Neutrophil (primary cell): ENCODE results near the gene MRPS31.
"Not testable (repeated sequence)": the region's sequence is repeated elsewhere in the genome, so short reads cannot be mapped to it uniquely, and the experiment has no call there.

Experiments used
- H3K27ac ChIP-seq: fragments of 200-600 bp; sonication (generic); 2 replicates; pipeline ENCODE4 v1.5.1; 2016; ENCODE audit warnings: mild to moderate bottlenecking, moderate library complexity
- H3K27me3 ChIP-seq: fragments of 200-600 bp; sonication (generic); 2 replicates; pipeline ENCODE4 v1.6.0; 2016; ENCODE audit warnings: mild to moderate bottlenecking
- H3K36me3 ChIP-seq: fragments of 200-600 bp; sonication (generic); 2 replicates; pipeline ENCODE4 v1.5.1; 2017
- H3K4me1 ChIP-seq, 2 experiments: fragments of 200-600 bp in 1 of 2; sonication (generic) in 1 of 2; 1 replicate in 1 of 2; 2 replicates in 1 of 2; pipeline versions ENCODE4 v1.5.1 to v1.6.1; 2013 to 2016; ENCODE audit warnings: low read depth in 1 of 2, low read length in 1 of 2, mild to moderate bottlenecking in 1 of 2, moderate library complexity in 1 of 2; ENCODE audit not compliant: control insufficient read depth in 1 of 2, insufficient read depth in 1 of 2
- H3K4me3 ChIP-seq, 2 experiments: fragments of 200-600 bp in 1 of 2; sonication (generic) in 1 of 2; 1 replicate in 1 of 2; 2 replicates in 1 of 2; pipeline ENCODE4 v1.5.1; 2013 to 2016; ENCODE audit warnings: low read depth in 1 of 2, low read length in 1 of 2, mild to moderate bottlenecking in 1 of 2, moderate library complexity in 1 of 2
- H3K9me3 ChIP-seq: fragments of 200-600 bp; sonication (generic); 2 replicates; pipeline ENCODE4 v1.5.1; 2016
- TF ChIP-seq, protein P1 (sequence below): fragments of 200-600 bp; sonication (generic); IDR thresholded peaks from 2 replicates; pipeline ENCODE4 v1.5.1; 2016; ENCODE audit warnings: antibody characterized with exemption

Gene MRPS31

DNA sequence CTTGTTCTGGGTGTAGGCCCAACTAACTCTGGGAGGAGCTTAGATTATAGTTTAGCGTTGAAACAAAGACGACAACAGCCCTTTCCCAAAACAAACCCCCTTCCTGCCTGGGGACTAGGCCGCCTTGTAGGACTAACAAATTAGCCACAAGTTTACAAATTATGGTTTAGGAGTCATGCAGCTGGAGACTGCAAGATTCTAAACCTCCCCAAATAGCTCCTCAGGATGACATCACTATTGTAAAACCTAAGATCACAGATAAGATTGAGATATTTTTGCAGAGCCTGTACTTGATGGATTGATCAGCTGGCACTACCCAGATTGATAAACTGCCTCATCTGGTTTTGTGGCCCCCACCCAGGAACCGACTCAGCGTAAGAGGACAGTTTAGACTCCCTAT is 16.1 kb upstream of the MRPS31 start:
- H3K9me3 ChIP-seq = no peaks in the 10 kb centered on the region
- H3K27me3 ChIP-seq = peaks cover 21% of the 10 kb centered on the region
- H3K36me3 ChIP-seq = no peaks in the 10 kb centered on the region
- TF ChIP-seq, protein P1, sequence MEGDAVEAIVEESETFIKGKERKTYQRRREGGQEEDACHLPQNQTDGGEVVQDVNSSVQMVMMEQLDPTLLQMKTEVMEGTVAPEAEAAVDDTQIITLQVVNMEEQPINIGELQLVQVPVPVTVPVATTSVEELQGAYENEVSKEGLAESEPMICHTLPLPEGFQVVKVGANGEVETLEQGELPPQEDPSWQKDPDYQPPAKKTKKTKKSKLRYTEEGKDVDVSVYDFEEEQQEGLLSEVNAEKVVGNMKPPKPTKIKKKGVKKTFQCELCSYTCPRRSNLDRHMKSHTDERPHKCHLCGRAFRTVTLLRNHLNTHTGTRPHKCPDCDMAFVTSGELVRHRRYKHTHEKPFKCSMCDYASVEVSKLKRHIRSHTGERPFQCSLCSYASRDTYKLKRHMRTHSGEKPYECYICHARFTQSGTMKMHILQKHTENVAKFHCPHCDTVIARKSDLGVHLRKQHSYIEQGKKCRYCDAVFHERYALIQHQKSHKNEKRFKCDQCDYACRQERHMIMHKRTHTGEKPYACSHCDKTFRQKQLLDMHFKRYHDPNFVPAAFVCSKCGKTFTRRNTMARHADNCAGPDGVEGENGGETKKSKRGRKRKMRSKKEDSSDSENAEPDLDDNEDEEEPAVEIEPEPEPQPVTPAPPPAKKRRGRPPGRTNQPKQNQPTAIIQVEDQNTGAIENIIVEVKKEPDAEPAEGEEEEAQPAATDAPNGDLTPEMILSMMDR = no peak
- H3K27ac ChIP-seq = no peak overlapping the region
- peaks cover 9 to 17% of the 10 kb centered on the region in 2 experiments for H3K4me1 ChIP-seq
- H3K4me3 ChIP-seq = no peak overlapping the region

DNA sequence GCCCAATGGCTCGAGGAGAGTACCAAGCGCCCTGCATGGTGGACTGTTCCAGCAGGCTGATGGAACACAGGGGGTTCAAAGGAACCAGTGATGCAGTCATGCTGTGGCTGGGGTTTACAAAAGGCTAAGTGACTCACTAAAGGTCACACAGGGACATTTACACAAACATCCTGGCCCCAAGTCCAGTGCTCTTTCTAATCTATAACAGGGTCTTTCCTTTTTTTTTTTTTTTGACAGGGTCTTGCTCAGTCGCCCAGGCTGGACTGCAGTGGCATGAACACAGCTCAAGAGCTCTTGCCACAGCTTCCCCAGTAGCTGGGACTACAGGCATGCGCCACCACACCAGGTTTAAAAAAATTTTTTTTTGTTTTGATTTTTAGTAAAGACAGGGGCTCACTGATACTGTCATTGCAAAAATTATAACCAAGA is 15.6 kb upstream of the MRPS31 start:
- no peaks in the 10 kb centered on the region for H3K9me3 ChIP-seq
- H3K4me3 ChIP-seq = no peak overlapping the region
- no peak overlapping the region for H3K27ac ChIP-seq
- H3K36me3 ChIP-seq = no peaks in the 10 kb centered on the region
- peaks cover 9 to 17% of the 10 kb centered on the region in 2 experiments for H3K4me1 ChIP-seq
- H3K27me3 ChIP-seq = peaks cover 21% of the 10 kb centered on the region
- TF ChIP-seq, protein P1 = no peak

DNA sequence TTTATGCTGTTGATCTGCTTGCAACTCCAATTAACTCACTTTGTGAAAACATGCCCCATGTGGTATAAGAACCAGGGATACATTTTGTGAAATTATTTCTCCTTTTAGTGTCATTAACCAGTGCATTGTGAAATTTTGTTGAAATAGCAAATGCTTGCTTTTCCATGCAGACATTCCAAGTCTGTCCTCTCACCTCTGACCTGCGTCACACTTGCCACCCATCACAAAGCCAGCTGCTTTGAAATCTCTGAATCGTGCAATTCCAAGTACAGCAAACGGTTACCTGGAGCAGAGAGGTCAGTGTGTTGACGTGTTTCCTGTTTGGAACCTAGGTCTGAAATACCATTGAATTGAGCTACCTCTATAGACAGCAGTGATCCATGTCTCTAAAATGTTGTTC is 13.6 kb upstream of the MRPS31 start:
- H3K27ac ChIP-seq = no peak overlapping the region
- no peak overlapping the region for H3K4me3 ChIP-seq
- no peaks in the 10 kb centered on the region for H3K9me3 ChIP-seq
- no peaks in the 10 kb centered on the region for H3K36me3 ChIP-seq
- peaks cover 2 to 12% of the 10 kb centered on the region in 2 experiments for H3K4me1 ChIP-seq
- peaks cover 7% of the 10 kb centered on the region for H3K27me3 ChIP-seq
- TF ChIP-seq, protein P1 = no peak

DNA sequence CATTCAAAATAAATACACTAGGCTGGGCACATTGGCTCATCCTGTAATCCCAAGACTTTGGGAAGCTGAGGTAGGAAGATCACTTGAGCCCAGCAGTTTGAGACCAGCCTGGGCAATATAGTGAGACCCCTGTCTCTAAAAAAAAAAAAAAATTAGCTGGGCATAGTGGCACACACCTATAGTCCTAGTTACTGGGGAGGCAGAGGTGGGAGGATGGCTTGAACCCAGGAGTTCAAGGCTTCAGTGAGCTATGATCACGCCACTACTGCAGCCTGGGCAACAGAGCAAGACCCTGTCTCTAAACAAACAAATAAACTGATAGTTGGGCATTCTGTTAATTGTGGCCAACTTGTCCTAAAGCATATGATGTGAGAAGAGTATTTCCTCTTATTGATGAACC is 12.0 kb upstream of the MRPS31 start:
- H3K27me3 ChIP-seq, H3K4me1 ChIP-seq, H3K27ac ChIP-seq, H3K36me3 ChIP-seq, H3K9me3 ChIP-seq, H3K4me3 ChIP-seq: not testable (repeated sequence)

DNA sequence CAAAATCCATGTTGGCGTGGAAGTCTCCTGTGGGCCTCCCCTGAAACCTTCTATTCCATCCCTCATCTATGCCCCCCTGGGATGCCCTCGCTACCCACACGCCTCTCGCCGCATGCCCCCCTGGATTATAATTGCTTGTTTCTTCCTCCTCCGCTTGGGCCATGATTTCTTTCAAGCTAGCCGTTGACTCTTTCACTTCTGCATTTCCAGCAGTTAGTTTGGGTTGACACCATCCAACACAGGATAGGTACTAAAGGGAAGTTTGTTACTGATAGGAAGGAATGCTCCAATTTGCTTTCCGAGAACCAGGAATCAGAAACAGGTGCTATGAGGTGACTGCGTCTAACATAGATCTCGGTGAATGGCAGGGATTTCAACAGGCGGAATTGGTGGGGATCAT is 10.7 kb upstream of the MRPS31 start:
- Histone ChIP-seq H3K36me3 (no peaks in the 10 kb centered on the region), H3K4me1 (peaks cover 13 to 17% of the 10 kb centered on the region in 2 experiments), H3K9me3 (no peaks in the 10 kb centered on the region), H3K27me3 (no peaks in the 10 kb centered on the region), H3K4me3 (no peak overlapping the region), H3K27ac (no peak overlapping the region)
- TF ChIP-seq, protein P1 = no peak

DNA sequence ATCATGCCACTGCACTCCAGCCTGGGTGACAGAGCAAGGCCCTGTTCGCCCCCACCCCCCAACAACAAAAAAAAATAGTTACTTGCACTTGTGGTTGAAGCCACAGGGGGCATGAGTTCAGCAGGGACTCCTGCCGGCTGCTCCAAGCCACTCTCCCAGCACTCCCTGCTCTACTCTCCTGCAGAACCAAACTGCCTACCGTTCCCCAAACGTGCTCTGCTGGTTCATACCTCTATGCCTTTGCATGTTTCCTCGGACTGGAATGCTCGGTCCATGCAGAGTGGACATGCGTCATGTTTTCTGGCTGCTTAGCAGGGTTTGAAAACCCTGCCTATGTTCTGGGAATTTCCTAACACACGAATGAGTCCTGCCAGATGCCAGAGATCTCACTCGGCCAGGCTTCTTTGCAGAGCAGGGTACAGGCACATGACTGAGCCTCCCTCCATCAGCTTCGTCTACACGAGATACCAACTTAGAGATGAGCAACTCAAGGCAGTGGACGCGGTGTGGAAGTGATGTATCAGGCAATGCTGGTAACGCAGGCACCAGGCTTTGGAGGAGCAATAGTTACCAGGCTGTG is 9.9 kb upstream of the MRPS31 start:
- H3K27me3 ChIP-seq = no peaks in the 10 kb centered on the region
- H3K27ac ChIP-seq = no peak overlapping the region
- no peak overlapping the region for H3K4me3 ChIP-seq
- H3K4me1 ChIP-seq = peaks cover 21 to 23% of the 10 kb centered on the region in 2 experiments
- no peaks in the 10 kb centered on the region for H3K9me3 ChIP-seq
- TF ChIP-seq, protein P1 = no peak
- no peaks in the 10 kb centered on the region for H3K36me3 ChIP-seq
